ENCODE data around the gene LIPC. TPM values are rescaled to one million over a fixed set of nuclear protein-coding genes. Genes with fewer than 3 reads are reported as not detected.
A peak's percentile ranks its signal among the peaks of the same experiment; 100 is the strongest.

LIPC gene
- total and polyA plus RNA-seq, 9 of the 15 experiments (the other 6 are each of a cell fraction or from before 2014, with no cell fraction given) = 0.07 to 0.41 (median 0.11) TPM; not detected in 2

DNA sequence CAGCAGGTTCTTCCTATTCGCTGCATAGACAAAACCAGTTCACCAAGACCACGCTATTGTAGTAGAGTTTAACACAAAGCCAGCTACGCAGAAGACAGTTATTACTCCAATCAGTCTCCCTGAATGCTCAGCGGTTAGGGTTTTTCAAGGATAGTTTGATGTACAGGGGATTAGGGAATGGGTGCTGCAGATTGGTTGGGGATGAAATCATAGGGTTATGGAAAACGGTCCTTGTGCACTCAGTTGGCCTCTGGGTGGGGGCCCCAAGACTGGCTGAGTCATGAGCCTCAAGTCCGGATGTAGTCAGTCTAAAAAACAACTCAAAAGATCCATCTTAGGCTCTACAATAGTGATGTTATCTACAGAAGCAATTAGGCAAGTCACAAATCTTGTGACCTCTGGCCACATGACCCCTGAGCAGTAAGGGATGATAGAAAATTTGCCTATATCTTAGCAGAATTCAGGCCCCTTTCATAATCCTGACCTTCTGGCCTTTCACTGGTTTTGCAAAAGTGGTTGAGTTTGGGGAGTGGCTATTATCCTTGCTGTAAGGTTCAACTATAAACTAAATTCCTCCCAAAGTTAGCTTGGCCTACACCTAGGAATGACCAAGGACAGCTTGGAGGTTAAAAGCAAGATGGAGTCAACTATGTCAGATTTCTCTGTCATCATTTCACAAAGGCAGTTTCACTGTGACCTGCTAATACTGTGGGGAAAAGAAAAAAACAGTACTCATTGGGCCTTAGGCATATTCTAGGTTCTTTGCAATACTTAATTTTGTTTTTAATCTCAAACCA is 57.7 kb downstream of the LIPC start:
- Histone ChIP-seq H3K36me3 (ENCODE audit: control insufficient read depth, insufficient read depth, low read length) (no peaks in the 10 kb centered on the region), H3K9me3 (replicated peaks; ENCODE audit: control insufficient read depth, insufficient read depth, low read depth, low read length) (no peaks in the 10 kb centered on the region; the same call in 1 of the 2 replicates), H3K4me2 (ENCODE audit: insufficient read depth, low read length) (no peak overlapping the region), H3K27me3 (ENCODE audit: control insufficient read depth in 2 of 2, insufficient read depth in 2 of 2, low read length in 2 of 2) (no peaks in the 10 kb centered on the region), H3K9me1 (ENCODE audit: control insufficient read depth, insufficient read depth, low read length) (no peaks in the 10 kb centered on the region), H3K4me1 (replicated peaks in 1 of 2; ENCODE audit: control insufficient read depth in 2 of 2, insufficient read depth in 2 of 2, low read length in 2 of 2) (peaks cover 12 to 20% of the 10 kb centered on the region in 2 experiments; a peak in 4 of 5 replicates), H3K9ac (ENCODE audit: insufficient read depth in 1 of 2, low read depth in 2 of 2, low read length in 2 of 2) (no peak overlapping the region), H3K27ac (ENCODE audit: extremely low read depth, low read depth, low read length) (no peak overlapping the region), H3K4me3 (no peak overlapping the region), H4K20me1 (replicated peaks; ENCODE audit: control insufficient read depth, insufficient read depth, low read length) (no peaks in the 10 kb centered on the region), H3K79me2 (ENCODE audit: control insufficient read depth, insufficient read depth, low read length) (no peaks in the 10 kb centered on the region), H2AFZ (ENCODE audit: low read depth, low read length) (no peak overlapping the region)
- ATAC-seq (no peak), DNase-seq (ENCODE audit: extremely low read depth in 1 of 4, low spot score in 3 of 4) (no peak), FAIRE-seq (no peak)
- POLR2A ChIA-PET = no interaction called here
- no TSS peak for BruUV-seq (replicated peaks)
- WGBS (ENCODE audit: insufficient coverage, low coverage, missing lambda C conversion rate) = 63% methylated on average over 6 of the region's 6 CpGs
- CTCF ChIA-PET (ENCODE audit: low intra/inter-chr PET ratio) = no interaction called here
- in situ Hi-C loops (cut with MboI) = no loop called here
- intact Hi-C loops (cut with micrococcal nuclease) = no loop called here
- TF ChIP-seq ZNF57 (CRISPR knock-in tag; IDR thresholded peaks at IDR 0.05) = no peak
- TF ChIP-seq NR2C2 (CRISPR knock-in tag; IDR thresholded peaks at IDR 0.05) = no peak
- TF ChIP-seq NR2C2 (tag; IDR thresholded peaks at IDR 0.05) = peak; percentile 46; the same call in 1 of the 2 replicates
- TF ChIP-seq, protein P1, sequence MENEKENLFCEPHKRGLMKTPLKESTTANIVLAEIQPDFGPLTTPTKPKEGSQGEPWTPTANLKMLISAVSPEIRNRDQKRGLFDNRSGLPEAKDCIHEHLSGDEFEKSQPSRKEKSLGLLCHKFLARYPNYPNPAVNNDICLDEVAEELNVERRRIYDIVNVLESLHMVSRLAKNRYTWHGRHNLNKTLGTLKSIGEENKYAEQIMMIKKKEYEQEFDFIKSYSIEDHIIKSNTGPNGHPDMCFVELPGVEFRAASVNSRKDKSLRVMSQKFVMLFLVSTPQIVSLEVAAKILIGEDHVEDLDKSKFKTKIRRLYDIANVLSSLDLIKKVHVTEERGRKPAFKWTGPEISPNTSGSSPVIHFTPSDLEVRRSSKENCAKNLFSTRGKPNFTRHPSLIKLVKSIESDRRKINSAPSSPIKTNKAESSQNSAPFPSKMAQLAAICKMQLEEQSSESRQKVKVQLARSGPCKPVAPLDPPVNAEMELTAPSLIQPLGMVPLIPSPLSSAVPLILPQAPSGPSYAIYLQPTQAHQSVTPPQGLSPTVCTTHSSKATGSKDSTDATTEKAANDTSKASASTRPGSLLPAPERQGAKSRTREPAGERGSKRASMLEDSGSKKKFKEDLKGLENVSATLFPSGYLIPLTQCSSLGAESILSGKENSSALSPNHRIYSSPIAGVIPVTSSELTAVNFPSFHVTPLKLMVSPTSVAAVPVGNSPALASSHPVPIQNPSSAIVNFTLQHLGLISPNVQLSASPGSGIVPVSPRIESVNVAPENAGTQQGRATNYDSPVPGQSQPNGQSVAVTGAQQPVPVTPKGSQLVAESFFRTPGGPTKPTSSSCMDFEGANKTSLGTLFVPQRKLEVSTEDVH (IDR thresholded peaks at IDR 0.05; ENCODE audit: low read depth, partially characterized antibody) = no peak
- peak; percentile 21; the same call in 1 of the 2 replicates for TF ChIP-seq JUND (IDR thresholded peaks at IDR 0.05; ENCODE audit: borderline replicate concordance, low read depth, low read length)
- no peak for TF ChIP-seq JUND (tag; IDR thresholded peaks at IDR 0.05; ENCODE audit: borderline replicate concordance, low read depth, low read length)
- TF ChIP-seq CCAR2 (IDR thresholded peaks at IDR 0.05; ENCODE audit: low read depth, low read length) = no peak
- TF ChIP-seq PRMT5 (CRISPR knock-in tag; IDR thresholded peaks at IDR 0.05) = no peak
- TF ChIP-seq ZNF589 (CRISPR knock-in tag; IDR thresholded peaks at IDR 0.05; ENCODE audit: low read depth) = no peak
- peak; percentile 32; the same call in 1 of the 2 replicates for TF ChIP-seq HDAC8 (tag; IDR thresholded peaks at IDR 0.05)
- no peak for TF ChIP-seq ELF2 (CRISPR knock-in tag; IDR thresholded peaks at IDR 0.05)
